H9 (cell line): ENCODE measurements around the gene XIRP1. TPM values are rescaled to one million over a fixed set of nuclear protein-coding genes. Genes with fewer than 3 reads are reported as not detected.
"Not testable (repeated sequence)": the region's sequence is repeated elsewhere in the genome, so short reads cannot be mapped to it uniquely, and the experiment has no call there.

Source experiments
- DNase-seq: peaks from one replicate; pipeline ENCODE4 v3.0.0-alpha.2; 2017
- H2AFZ ChIP-seq: one replicate; pipeline ENCODE4 v1.6.1; 2013; ENCODE audit warnings: mild to moderate bottlenecking, low read length, control low read depth, moderate library complexity
- H2AK5ac ChIP-seq: 2 replicates; pipeline ENCODE4 v1.6.1; 2013; ENCODE audit warnings: low read length, control low read depth, mixed read lengths; ENCODE audit not compliant: insufficient read length
- H2BK120ac ChIP-seq: one replicate; pipeline ENCODE4 v1.6.1; 2013; ENCODE audit warnings: low read depth, mild to moderate bottlenecking, low read length, control low read depth, inconsistent platforms; ENCODE audit not compliant: poor library complexity, severe bottlenecking
- H2BK12ac ChIP-seq: 2 replicates; pipeline ENCODE4 v1.6.1; 2013; ENCODE audit warnings: low read length, control low read depth, mixed read lengths, low read depth; ENCODE audit not compliant: insufficient read length
- H2BK15ac ChIP-seq: 2 replicates; pipeline ENCODE4 v1.6.1; 2013; ENCODE audit warnings: low read depth, low read length, control low read depth
- H2BK20ac ChIP-seq: one replicate; pipeline ENCODE4 v1.6.1; 2013; ENCODE audit warnings: low read depth, mild to moderate bottlenecking, low read length, control low read depth, inconsistent platforms; ENCODE audit not compliant: poor library complexity, severe bottlenecking
- H2BK5ac ChIP-seq: 2 replicates; pipeline ENCODE4 v1.6.1; 2013; ENCODE audit warnings: low read length, control low read depth, mixed read lengths; ENCODE audit not compliant: insufficient read length
- H3K14ac ChIP-seq: 2 replicates; pipeline ENCODE4 v1.6.1; 2013; ENCODE audit warnings: low read length, control low read depth; ENCODE audit not compliant: insufficient read depth
- H3K18ac ChIP-seq: 2 replicates; pipeline ENCODE4 v1.6.1; 2013; ENCODE audit warnings: low read depth, mild to moderate bottlenecking, mixed read lengths, low read length, control low read depth; ENCODE audit not compliant: insufficient read length
- H3K23ac ChIP-seq: 2 replicates; pipeline ENCODE4 v1.6.1; 2013; ENCODE audit warnings: low read length, control low read depth, mixed read lengths, low read depth; ENCODE audit not compliant: insufficient read length
- H3K23me2 ChIP-seq: 2 replicates; pipeline ENCODE4 v1.6.1; 2013; ENCODE audit warnings: low read depth, mild to moderate bottlenecking, mixed read lengths, low read length, control low read depth; ENCODE audit not compliant: insufficient read length, poor library complexity, severe bottlenecking
- H3K27ac ChIP-seq: 2 replicates; pipeline ENCODE4 v1.5.1; 2013; ENCODE audit warnings: low read length, control low read depth, mixed read lengths, low read depth; ENCODE audit not compliant: insufficient read length
- H3K27me3 ChIP-seq: 2 replicates; pipeline ENCODE4 v1.6.1; 2013; ENCODE audit warnings: low read length, control low read depth, inconsistent platforms; ENCODE audit not compliant: insufficient read depth
- H3K4ac ChIP-seq: 2 replicates; pipeline ENCODE4 v1.6.1; 2013; ENCODE audit warnings: low read depth, mild to moderate bottlenecking, control low read depth, inconsistent platforms, low read length, moderate library complexity
- H3K4me1 ChIP-seq: 2 replicates; pipeline ENCODE4 v1.6.1; 2013; ENCODE audit warnings: low read length, control low read depth, inconsistent platforms; ENCODE audit not compliant: insufficient read depth
- H3K4me2 ChIP-seq: 2 replicates; pipeline ENCODE4 v1.6.1; 2013; ENCODE audit warnings: low read length, control low read depth, mixed read lengths; ENCODE audit not compliant: insufficient read length, insufficient read depth
- H3K56ac ChIP-seq: 2 replicates; pipeline ENCODE4 v1.6.1; 2013; ENCODE audit warnings: low read depth, mild to moderate bottlenecking, mixed read lengths, low read length, control low read depth; ENCODE audit not compliant: insufficient read length
- H3K79me1 ChIP-seq: 2 replicates; pipeline ENCODE4 v1.6.1; 2013; ENCODE audit warnings: low read depth, mild to moderate bottlenecking, moderate library complexity, low read length, control low read depth, inconsistent platforms; ENCODE audit not compliant: insufficient read depth, poor library complexity, severe bottlenecking
- H3K79me2 ChIP-seq: 2 replicates; pipeline ENCODE4 v1.6.1; 2013; ENCODE audit warnings: low read length, control low read depth, inconsistent platforms; ENCODE audit not compliant: insufficient read depth
- H3K9ac ChIP-seq: 2 replicates; pipeline ENCODE4 v1.6.1; 2013; ENCODE audit warnings: low read length, control low read depth, mixed read lengths; ENCODE audit not compliant: insufficient read length; ENCODE audit errors: extremely low read depth
- H3K9me3 ChIP-seq: one replicate; pipeline ENCODE4 v1.6.1; 2013; ENCODE audit warnings: low read depth, low read length, inconsistent platforms; ENCODE audit not compliant: control insufficient read depth
- H3T11ph ChIP-seq: one replicate; pipeline ENCODE4 v1.6.1; 2013; ENCODE audit warnings: mild to moderate bottlenecking, low read length, control low read depth, inconsistent platforms
- H4K20me1 ChIP-seq: one replicate; pipeline ENCODE4 v1.6.1; 2013; ENCODE audit not compliant: control insufficient read depth, insufficient read length, insufficient read depth
- H4K5ac ChIP-seq: 2 replicates; pipeline ENCODE4 v1.6.1; 2013; ENCODE audit warnings: low read depth, mild to moderate bottlenecking, mixed read lengths, low read length, control low read depth; ENCODE audit not compliant: insufficient read length
- H4K8ac ChIP-seq: replicated peaks from 2 replicates; pipeline ENCODE4 v1.6.1; 2013; ENCODE audit warnings: low read length, control low read depth, mixed read lengths, low read depth; ENCODE audit not compliant: insufficient read length
- H4K91ac ChIP-seq: 2 replicates; pipeline ENCODE4 v1.6.1; 2013; ENCODE audit warnings: low read depth, mild to moderate bottlenecking, moderate library complexity, mixed read lengths, low read length, control low read depth; ENCODE audit not compliant: insufficient read length
- H3K27ac Mint-ChIP-seq, 3 experiments: 2 replicates in 2 of 3; 3 replicates in 1 of 3; pipeline ENCODE4 v1.8.0; 2020 to 2021; ENCODE audit warnings: mixed read lengths in 3 of 3, mild to moderate bottlenecking in 1 of 3, moderate library complexity in 1 of 3
- H3K27me3 Mint-ChIP-seq: 2 replicates; pipeline ENCODE4 v1.8.0; 2021; ENCODE audit warnings: low read depth, mild to moderate bottlenecking, moderate library complexity, mixed read lengths
- H3K36me3 Mint-ChIP-seq, 3 experiments: 2 replicates in 2 of 3; 3 replicates in 1 of 3; pipeline ENCODE4 v1.8.0; 2020 to 2021; ENCODE audit warnings: low read depth in 3 of 3, mixed read lengths in 3 of 3; ENCODE audit not compliant: insufficient read depth in 1 of 3
- H3K4me1 Mint-ChIP-seq, 2 experiments: 2 replicates each; pipeline ENCODE4 v1.8.0; 2020; ENCODE audit warnings: mixed read lengths in 2 of 2
- H3K4me3 Mint-ChIP-seq, 2 experiments: 2 replicates in 1 of 2; 3 replicates in 1 of 2; pipeline ENCODE4 v1.8.0; 2020 to 2021; ENCODE audit warnings: mild to moderate bottlenecking in 2 of 2, mixed read lengths in 2 of 2, moderate library complexity in 1 of 2
- H3K9me3 Mint-ChIP-seq, 2 experiments: 2 replicates in 1 of 2; 3 replicates in 1 of 2; pipeline ENCODE4 v1.8.0; 2020; ENCODE audit warnings: mild to moderate bottlenecking in 2 of 2, mixed read lengths in 2 of 2, moderate library complexity in 1 of 2
- WGBS: extraction: QIAGEN DNeasy Blood & Tissue Kit; methylation state at CpG from one replicate; pipeline ENCODE4 v1.1.7; 2013; ENCODE audit warnings: missing lambda C conversion rate, low lambda C conversion rate, mixed read lengths; ENCODE audit not compliant: insufficient read length; ENCODE audit errors: extremely low coverage; 5-methylcytosine and 5-hydroxymethylcytosine counted together
- total RNA-seq: library from RNA; stranded (reverse); gene quantifications from 2 replicates; pipeline ENCODE4 v1.2.1, GENCODE V29; 2021
- TF ChIP-seq, protein P1 (sequence below): fragments of 200-600 bp; sonication (generic); conservative IDR thresholded peaks from 3 replicates; pipeline ENCODE4 v1.8.0; 2021; ENCODE audit warnings: antibody characterized with exemption, mild to moderate bottlenecking

XIRP1 gene
- total RNA-seq, 1 experiment from 2014 or later = not detected

DNA sequence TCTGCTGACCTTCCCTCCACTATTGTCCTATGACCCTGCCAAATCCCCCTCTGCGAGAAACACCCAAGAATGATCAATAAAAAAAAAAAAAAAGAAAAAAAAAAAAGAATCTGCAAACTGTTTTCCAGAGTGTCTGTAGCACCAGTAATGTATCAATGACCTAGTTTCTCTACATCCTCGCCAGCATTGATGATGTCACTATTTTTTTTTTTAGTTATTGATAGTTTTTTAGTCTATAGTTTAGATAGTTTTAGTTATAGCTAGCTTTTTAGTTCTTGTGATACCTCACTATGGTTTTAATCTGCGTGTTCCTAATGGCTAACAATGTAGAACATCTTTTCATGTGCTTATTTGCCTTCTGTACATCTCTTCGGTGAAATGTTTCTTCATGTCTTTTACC is 36.1 kb upstream of the XIRP1 start:
- H2BK120ac ChIP-seq = no peak overlapping the region
- H3K4me1 ChIP-seq = no peaks in the 10 kb centered on the region
- H3K27me3 Mint-ChIP-seq = peaks cover 20% of the 10 kb centered on the region
- TF ChIP-seq, protein P1, sequence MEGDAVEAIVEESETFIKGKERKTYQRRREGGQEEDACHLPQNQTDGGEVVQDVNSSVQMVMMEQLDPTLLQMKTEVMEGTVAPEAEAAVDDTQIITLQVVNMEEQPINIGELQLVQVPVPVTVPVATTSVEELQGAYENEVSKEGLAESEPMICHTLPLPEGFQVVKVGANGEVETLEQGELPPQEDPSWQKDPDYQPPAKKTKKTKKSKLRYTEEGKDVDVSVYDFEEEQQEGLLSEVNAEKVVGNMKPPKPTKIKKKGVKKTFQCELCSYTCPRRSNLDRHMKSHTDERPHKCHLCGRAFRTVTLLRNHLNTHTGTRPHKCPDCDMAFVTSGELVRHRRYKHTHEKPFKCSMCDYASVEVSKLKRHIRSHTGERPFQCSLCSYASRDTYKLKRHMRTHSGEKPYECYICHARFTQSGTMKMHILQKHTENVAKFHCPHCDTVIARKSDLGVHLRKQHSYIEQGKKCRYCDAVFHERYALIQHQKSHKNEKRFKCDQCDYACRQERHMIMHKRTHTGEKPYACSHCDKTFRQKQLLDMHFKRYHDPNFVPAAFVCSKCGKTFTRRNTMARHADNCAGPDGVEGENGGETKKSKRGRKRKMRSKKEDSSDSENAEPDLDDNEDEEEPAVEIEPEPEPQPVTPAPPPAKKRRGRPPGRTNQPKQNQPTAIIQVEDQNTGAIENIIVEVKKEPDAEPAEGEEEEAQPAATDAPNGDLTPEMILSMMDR = no peak
- peaks cover 0 to 5% (median 0%) of the 10 kb centered on the region in 3 experiments; a peak in 2 of 7 replicates for H3K36me3 Mint-ChIP-seq
- no peak overlapping the region for H2BK20ac ChIP-seq
- no peak overlapping the region for H3K56ac ChIP-seq
- H3K27me3 ChIP-seq = no peaks in the 10 kb centered on the region
- H2BK5ac ChIP-seq = no peak overlapping the region
- no peak overlapping the region for H3K27ac Mint-ChIP-seq
- no peak overlapping the region for H3K23ac ChIP-seq
- H3K4me2 ChIP-seq = no peak overlapping the region
- no peak overlapping the region for H3K14ac ChIP-seq
- no peaks in the 10 kb centered on the region for H3K9me3 ChIP-seq
- H3K23me2 ChIP-seq = no peaks in the 10 kb centered on the region
- peaks cover 10 to 14% of the 10 kb centered on the region in 2 experiments; a peak in 4 of 5 replicates for H3K9me3 Mint-ChIP-seq
- no peak overlapping the region for H4K8ac ChIP-seq
- no peak overlapping the region for H3K18ac ChIP-seq
- no peak overlapping the region for H3K9ac ChIP-seq
- H3K4me1 Mint-ChIP-seq = no peaks in the 10 kb centered on the region
- no peak overlapping the region for H4K91ac ChIP-seq
- H2BK15ac ChIP-seq = no peak overlapping the region
- H4K20me1 ChIP-seq = no peaks in the 10 kb centered on the region
- no peak overlapping the region for H2AFZ ChIP-seq
- H3K79me2 ChIP-seq = no peaks in the 10 kb centered on the region
- DNase-seq = no peak
- H3K4me3 Mint-ChIP-seq = no peak overlapping the region
- H4K5ac ChIP-seq = no peak overlapping the region
- H2AK5ac ChIP-seq = no peak overlapping the region
- no peak overlapping the region for H2BK12ac ChIP-seq
- H3T11ph ChIP-seq = no peak overlapping the region
- no CpG with 5 or more reads among the region's 4 CpGs for WGBS
- H3K79me1 ChIP-seq = no peaks in the 10 kb centered on the region
- H3K4ac ChIP-seq = no peak overlapping the region
- no peak overlapping the region for H3K27ac ChIP-seq

DNA sequence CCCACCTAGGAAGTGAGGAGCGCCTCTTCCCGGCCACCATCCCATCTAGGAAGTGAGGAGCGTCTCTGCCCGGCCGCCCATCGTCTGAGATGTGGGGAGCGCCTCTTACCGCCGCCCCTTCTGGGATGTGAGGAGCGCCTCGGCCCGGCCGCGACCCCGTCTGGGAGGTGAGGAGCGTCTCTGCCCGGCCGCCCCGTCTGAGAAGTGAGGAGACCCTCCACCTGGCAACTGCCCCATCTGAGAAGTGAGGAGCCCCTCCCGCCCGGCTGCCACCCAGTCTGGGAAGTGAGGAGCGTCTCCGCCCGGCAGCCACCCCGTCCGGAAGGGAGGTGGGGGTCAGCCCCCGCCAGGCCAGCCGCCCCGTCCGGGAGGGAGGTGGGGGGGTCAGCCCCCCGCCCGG is 35.2 kb upstream of the XIRP1 start:
- H3K4ac ChIP-seq, H3K4me1 ChIP-seq, H4K8ac ChIP-seq, H4K91ac ChIP-seq, H2BK5ac ChIP-seq, H3K9me3 ChIP-seq, H3T11ph ChIP-seq, H3K79me1 ChIP-seq, H2BK20ac ChIP-seq, H4K5ac ChIP-seq, H2AFZ ChIP-seq, H3K27ac ChIP-seq, H3K23me2 ChIP-seq, H3K36me3 Mint-ChIP-seq, H3K18ac ChIP-seq, H3K23ac ChIP-seq, H2AK5ac ChIP-seq, H2BK15ac ChIP-seq, H2BK12ac ChIP-seq, H3K79me2 ChIP-seq, H4K20me1 ChIP-seq, H3K9ac ChIP-seq, H3K27ac Mint-ChIP-seq, DNase-seq, H3K27me3 ChIP-seq, H3K4me3 Mint-ChIP-seq, H2BK120ac ChIP-seq, H3K4me2 ChIP-seq, H3K56ac ChIP-seq, H3K14ac ChIP-seq, H3K4me1 Mint-ChIP-seq: not testable (repeated sequence)
- WGBS = no CpG with 5 or more reads among the region's 32 CpGs
- peaks cover 13% of the 10 kb centered on the region for H3K27me3 Mint-ChIP-seq
- peaks cover 10 to 14% of the 10 kb centered on the region in 2 experiments; a peak in 4 of 5 replicates for H3K9me3 Mint-ChIP-seq
